PFSK-1 (cell line): ENCODE measurements around the gene SDF2.

Experiments
- FOXP2 ChIP-seq: optimal IDR thresholded peaks from 2 replicates; pipeline ENCODE3; 2011; ENCODE audit warnings: borderline replicate concordance, control low read depth, inconsistent platforms; ENCODE audit not compliant: insufficient read depth; ENCODE audit errors: extremely low read length, extremely low read depth
- POLR2AphosphoS5 ChIP-seq: IDR thresholded peaks from 2 replicates; pipeline ENCODE4 v1.6.1; 2012; ENCODE audit warnings: low read depth, mild to moderate bottlenecking, control low read depth, low read length, moderate library complexity
- REST ChIP-seq, 2 experiments: IDR thresholded peaks; 2 replicates each; pipeline versions ENCODE4 v1.6.1 to v1.8.0; 2011 to 2012; ENCODE audit warnings: low read depth in 2 of 2, low read length in 2 of 2, control low read depth in 1 of 2, inconsistent platforms in 1 of 2, mild to moderate bottlenecking in 1 of 2, moderate library complexity in 1 of 2; ENCODE audit not compliant: insufficient read depth in 1 of 2
- SIN3A ChIP-seq: IDR thresholded peaks from 2 replicates; pipeline ENCODE4 v1.6.1; 2012; ENCODE audit warnings: mild to moderate bottlenecking, low read length, moderate library complexity, borderline replicate concordance; ENCODE audit not compliant: insufficient read depth
- TAF1 ChIP-seq: IDR thresholded peaks from 2 replicates; pipeline ENCODE4 v1.6.1; 2012; ENCODE audit warnings: low read length, control low read depth, borderline replicate concordance; ENCODE audit not compliant: insufficient read depth

The SDF2 gene

DNA sequence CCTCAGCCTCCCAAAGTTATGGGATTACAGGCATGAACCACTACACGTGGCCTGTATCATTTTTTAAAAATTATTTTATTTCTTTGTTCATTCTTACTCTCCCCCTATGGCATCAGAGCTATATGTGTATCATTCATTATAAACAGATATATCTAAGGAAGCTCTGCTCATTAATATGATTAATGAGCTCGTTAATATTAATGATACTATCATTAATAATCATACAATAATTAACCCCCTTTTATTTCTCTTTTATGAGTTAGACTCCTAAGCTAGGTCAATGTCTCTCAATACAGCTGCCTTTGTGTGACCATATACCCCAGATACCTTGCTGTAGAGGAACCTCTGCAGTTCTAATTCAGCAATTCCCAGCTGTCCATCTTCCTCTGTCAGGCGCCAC, 43.2 kb downstream of the SDF2 start:
- TF ChIP-seq POLR2AphosphoS5 (no peak), REST (IDR thresholded peaks at IDR 0.05; ENCODE audit: insufficient read depth in 1 of 2, low read depth in 2 of 2, low read length in 2 of 2) (no peak), SIN3A (no peak), TAF1 (no peak), FOXP2 (no peak)

DNA sequence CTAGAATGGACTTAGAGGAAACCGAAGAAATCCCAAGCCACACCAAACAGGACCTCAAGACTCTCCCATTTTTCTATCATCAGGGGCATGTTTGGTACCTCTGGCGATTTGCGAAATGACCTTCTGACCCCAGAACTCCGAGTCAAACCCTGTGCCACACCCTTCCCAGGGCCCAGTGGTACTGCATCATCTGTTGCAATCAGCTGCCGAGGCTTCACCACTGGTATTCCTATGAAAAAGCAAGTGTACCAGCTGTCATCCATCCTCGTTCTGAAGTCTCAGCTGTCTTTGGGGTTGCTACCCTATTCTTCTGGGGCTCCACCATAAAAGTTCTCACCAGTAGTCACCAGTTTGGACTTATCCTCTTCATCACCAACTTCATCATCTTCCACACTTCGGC, 45.4 kb downstream of the SDF2 start:
- TF ChIP-seq POLR2AphosphoS5, result no peak
- no peak for TF ChIP-seq TAF1
- no peak for TF ChIP-seq FOXP2
- no peak for TF ChIP-seq REST (IDR thresholded peaks at IDR 0.05; ENCODE audit: insufficient read depth in 1 of 2, low read depth in 2 of 2, low read length in 2 of 2)
- no peak for TF ChIP-seq SIN3A

- TF ChIP-seq TAF1 (no peak), REST (IDR thresholded peaks at IDR 0.05; ENCODE audit: insufficient read depth in 1 of 2, low read depth in 2 of 2, low read length in 2 of 2) (no peak)
Measured at GRCh38 chr17:28615260-28615940, 46.3 kb downstream of the SDF2 start.

DNA sequence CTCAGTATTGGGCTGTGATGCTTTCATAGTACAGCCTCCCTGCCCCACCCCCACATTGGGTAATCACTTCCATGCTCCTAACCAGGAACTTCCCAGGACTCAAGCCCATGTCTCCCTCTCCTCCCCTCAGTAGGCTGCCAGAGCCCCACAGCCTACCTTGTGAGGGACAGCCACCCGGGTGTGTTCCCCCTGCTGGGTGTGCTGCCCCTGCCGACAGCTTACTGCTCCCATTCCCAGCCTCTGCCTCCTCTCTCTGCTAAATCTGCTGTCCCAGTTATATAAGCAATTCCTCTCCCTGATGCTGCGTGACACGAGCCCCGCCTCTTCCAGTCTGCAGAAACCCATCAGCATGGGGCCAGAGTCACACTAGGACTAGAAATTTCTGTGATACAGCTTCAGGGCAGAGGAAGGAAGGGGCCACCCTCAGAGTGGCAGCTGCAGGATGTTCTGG, 47.8 kb downstream of the SDF2 start, which contains the start of gene RSKR:
TSS of gene RSKR (minus strand) at position 255 of the 451 bp plus-strand sequence. CDS start at position 231, 24 bp downstream.
- TF ChIP-seq POLR2AphosphoS5 (no peak; the same call in 1 of the 2 replicates), TAF1 (no peak), FOXP2 (no peak), SIN3A (no peak), REST (IDR thresholded peaks at IDR 0.05; ENCODE audit: insufficient read depth in 1 of 2, low read depth in 2 of 2, low read length in 2 of 2) (no peak)
